OCI-LY3 (cell line): ENCODE measurements around the gene ANKS4B.
"Not testable (repeated sequence)": the region's sequence is repeated elsewhere in the genome, so short reads cannot be mapped to it uniquely, and the experiment has no call there.

Experiments
- EZH2phosphoT487 ChIP-seq: fragments of 200-600 bp; shearing (Covaris generic); IDR thresholded peaks from 2 replicates; pipeline ENCODE4 v1.6.1; 2018; ENCODE audit warnings: antibody characterized with exemption, mixed run types, low read depth
- TF ChIP-seq, protein P1 (sequence below): fragments of 200-600, 300-600 bp; sonication (generic); IDR thresholded peaks from 2 replicates; pipeline ENCODE4 v1.5.1; 2014; ENCODE audit warnings: antibody characterized with exemption, low read length, low read depth

- TF ChIP-seq, protein P1, sequence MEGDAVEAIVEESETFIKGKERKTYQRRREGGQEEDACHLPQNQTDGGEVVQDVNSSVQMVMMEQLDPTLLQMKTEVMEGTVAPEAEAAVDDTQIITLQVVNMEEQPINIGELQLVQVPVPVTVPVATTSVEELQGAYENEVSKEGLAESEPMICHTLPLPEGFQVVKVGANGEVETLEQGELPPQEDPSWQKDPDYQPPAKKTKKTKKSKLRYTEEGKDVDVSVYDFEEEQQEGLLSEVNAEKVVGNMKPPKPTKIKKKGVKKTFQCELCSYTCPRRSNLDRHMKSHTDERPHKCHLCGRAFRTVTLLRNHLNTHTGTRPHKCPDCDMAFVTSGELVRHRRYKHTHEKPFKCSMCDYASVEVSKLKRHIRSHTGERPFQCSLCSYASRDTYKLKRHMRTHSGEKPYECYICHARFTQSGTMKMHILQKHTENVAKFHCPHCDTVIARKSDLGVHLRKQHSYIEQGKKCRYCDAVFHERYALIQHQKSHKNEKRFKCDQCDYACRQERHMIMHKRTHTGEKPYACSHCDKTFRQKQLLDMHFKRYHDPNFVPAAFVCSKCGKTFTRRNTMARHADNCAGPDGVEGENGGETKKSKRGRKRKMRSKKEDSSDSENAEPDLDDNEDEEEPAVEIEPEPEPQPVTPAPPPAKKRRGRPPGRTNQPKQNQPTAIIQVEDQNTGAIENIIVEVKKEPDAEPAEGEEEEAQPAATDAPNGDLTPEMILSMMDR = not testable (repeated sequence)
- not testable (repeated sequence) for TF ChIP-seq EZH2phosphoT487
These were observed 39.3 kb downstream of the ANKS4B start for GRCh38 chr16:21272763-21273162.
